HG03066 (cell line): ENCODE measurements around the gene EHD2.
A peak's percentile ranks its signal among the peaks of the same experiment; 100 is the strongest.
"Not testable (repeated sequence)": the region's sequence is repeated elsewhere in the genome, so short reads cannot be mapped to it uniquely, and the experiment has no call there.

Experiments
- ATAC-seq: cut with Tn5 transposase; IDR thresholded peaks from one replicate; pipeline ENCODE4 v1.9.1; 2021; ENCODE audit warnings: low read depth; ENCODE audit not compliant: unreplicated experiment

Gene EHD2

DNA sequence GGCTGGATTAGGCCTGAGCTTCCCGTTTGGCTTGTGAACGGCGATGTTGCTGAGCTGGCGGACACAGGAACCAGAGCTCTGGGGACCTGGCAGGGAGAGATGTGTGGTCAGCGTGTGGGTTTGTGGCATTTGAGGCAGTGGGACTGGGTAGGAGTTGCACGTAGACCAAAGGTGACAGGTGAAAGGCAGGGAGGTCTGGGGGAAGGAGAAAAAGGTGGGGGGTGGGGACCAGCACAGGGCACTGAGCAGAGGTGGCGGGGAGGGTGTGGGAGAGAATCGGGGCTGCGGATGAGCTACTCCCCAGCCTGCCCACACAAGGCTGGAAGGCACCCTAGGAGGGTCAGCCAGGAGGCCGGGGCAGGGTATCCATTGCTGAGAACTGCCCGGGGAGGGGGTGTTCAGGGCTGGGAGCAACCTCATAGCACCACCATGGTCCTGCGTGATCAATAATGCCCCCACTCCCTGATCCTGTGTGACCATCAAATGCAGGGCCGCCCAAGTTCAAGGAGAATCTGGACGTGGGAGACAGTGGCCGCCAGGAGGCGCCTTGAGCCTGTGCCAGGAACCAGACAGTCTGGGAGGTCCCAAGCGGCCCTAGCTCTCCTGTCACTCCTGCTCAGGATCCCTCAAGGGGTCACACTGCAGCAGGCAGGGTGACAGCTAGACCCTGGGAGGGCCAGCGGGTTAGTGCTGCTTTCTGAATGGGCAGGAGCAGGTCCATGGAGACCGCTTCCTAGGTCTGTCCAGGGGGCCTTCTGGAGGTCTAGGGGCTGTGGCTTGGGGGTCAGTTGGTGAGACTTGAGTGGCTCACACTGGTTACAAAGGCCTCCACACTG is 52.5 kb downstream of the EHD2 start:
- no peak for ATAC-seq

GRCh38 chr19:47766359-47766620 is 53.1 kb downstream of the EHD2 start:
- no peak for ATAC-seq

DNA sequence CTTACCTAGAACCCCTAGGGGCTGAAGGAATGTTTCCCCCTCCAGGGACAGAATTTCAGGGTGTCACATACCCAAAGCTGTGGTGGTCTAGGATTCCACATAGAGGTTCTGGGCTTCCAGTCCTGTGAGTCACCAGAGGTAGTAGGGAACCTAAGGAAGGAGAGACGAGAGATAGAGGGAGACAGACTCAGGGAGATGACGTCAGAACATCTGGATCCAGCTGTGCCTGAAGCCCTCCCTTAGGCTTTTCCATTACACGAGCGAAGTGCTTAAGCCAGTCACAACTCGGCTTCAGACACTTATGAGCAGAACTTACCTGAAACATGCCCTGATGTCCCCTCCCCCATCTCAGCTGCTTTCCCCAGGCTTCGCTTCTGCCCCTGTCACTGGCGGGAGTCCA is 53.4 kb downstream of the EHD2 start:
- no peak for ATAC-seq

DNA sequence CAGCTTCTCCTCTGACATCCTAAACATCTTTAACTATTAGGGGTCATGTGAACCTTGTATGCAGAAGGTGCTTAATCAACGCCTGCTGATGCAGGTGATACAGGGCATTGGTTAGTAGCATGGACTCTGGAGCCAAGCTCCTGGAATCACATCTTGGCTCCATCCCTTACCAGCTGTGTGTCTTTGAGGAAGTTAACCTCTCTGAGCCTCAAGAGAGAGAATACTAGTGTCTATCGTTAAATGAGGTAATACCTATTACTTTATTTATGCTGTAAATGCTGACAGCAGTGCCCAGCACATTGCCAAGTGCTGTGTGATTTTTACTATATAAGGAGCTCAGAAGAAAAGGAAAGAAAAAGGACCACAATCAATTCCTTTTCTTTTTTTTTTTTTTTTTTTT is 54.1 kb downstream of the EHD2 start:
- no peak for ATAC-seq

- ATAC-seq: no peak
Observed at GRCh38 chr19:47768604-47769003, 55.4 kb downstream of the EHD2 start.

DNA sequence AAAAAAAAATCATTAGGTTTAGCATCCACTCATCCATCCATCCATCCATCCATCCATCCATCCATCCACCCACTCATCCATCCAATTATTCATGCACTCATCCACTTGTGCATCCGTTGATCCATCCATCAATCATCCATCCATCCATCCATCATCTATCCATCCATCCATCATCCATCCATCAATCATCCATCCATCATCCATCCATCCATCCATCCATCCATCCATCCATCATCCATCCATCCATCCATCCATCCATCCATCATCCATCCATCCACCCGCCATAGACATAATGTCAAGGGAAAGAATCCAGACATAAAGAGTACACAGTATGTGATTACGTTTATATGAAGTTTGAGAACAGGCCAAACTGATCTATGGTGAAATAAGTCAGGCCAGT is 56.3 kb downstream of the EHD2 start:
- ATAC-seq: no peak

DNA sequence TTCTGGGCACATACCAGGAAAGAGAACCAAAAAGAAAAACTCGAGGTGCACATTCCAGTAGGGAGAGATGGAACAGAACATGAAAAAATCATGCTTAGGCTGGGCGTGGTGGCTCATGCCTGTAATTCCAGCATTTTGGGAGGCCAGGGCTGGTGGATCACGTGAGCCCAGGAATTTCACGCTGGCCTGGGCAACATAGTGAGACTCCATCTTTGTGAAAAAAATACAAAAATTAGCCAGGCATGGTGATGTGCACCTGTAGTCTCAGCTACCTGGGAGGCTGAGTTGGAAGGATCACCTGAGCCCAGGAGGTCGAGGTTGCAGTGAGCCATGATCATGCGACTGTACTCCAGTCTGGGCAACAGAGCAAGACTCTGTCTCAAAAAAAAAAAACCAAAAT is 58.1 kb downstream of the EHD2 start:
- not testable (repeated sequence) for ATAC-seq

- no peak for ATAC-seq
Observed at GRCh38 chr19:47776568-47776967, 63.3 kb downstream of the EHD2 start.

GRCh38 chr19:47777245-47778048 is 64.2 kb downstream of the EHD2 start:
- not testable (repeated sequence) for ATAC-seq

- peak; percentile 71 for ATAC-seq
Observed at GRCh38 chr19:47778049-47778953, 65.1 kb downstream of the EHD2 start, which contains the start of gene SELENOW. Gene SELENOW (plus strand): TSS chr19:47778703. CDS start chr19:47778786, 83 bp downstream.

DNA sequence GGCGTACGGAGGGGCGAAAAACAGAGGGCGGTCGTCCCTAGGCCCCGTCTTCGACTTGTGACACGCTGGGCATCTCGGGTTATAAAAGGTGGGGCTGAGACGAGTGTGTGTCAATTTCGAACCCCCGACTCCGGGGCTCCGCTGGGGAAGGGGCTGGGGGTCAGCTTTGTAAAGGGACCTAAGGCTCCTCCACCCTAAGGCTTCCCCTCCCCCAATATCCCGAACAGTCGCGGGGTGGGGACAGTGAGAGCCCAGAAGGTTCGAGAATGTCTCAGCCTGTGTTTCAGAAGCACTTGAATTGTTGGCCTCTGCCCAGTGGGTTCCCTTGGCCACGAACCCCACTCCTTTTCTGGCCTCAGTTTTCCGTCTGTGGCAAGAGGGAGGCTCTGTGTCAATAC is 65.7 kb downstream of the EHD2 start:
- no peak for ATAC-seq

DNA sequence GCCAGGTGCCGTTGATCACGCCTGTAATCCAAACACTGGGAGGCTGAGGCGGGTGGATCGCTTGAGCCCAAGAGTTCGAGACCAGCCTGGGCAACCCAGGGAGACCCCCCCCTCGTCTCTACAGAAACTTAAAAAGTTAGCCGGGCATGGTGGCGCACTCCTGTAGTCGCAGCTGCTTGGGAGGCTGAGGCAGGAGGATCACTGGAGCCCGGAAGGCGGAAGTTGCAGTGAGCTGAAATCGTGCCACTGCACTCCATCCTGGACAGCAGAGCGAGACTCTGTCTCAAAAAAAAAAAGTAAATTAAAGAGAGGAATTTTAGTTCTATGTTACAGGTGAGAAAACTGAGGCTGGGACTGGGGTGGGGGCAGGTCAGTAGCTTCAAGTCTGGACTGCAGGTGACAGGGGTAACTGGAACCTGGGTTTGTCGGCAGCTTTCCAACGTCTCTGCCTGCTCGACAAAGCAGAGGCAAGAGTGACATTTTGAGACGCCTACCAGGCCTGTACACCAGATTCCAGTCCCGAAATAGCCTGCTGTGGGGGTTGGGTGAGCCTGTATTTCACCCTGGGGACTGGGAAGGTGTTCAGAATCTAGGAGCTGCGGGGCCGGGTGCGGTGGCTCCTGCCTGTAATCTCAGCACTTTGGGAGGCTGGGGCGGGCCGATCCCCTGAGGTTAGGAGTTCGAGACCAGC is 66.4 kb downstream of the EHD2 start:
- ATAC-seq: no peak

DNA sequence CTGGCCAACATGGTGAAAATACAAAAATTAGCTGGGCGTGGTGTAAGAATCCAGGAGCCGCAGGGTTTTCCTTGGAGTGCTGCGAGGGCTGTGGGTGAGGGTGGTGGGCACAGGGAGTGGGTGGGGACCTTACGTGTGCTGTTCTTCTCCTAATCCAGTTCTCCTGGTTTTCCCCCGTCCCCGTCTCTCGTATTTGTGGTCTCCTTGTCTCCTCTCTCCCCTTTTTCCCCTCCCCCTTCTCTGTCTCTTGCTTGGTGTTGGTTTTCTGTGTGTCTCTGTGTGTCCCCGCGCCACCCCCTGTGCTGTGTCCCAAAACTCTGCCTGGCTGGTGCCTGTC is 67.0 kb downstream of the EHD2 start:
- no peak for ATAC-seq

DNA sequence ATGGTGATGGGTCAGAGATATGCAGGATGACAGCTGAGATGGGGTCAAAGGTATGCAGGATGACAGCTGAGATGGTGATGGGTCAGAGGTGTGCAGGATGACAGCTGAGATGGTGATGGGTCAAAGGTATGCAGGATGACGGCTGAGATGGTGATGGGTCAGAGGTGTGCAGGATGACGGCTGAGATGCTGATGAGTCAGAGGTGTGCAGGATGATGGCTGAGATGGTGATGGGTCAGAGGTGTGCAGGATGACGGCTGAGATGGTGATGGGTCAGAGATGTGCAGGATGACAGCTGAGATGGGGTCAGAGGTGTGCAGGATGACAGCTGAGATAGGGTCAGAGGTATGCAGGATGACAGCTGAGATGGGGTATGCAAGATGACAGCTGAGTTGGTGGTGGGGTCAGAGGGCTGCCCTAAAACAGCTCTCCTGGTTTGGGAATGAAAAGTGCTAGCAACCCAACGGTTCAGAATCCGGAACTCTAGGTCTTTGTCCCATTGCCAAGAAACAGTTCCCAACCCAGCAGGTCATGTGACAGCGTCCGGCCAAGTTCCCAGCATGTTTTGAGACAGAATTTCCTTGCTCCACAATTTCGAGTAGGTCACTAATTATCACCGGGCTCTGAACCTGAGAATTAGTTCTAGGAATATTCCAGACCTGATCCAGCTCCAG is 68.5 kb downstream of the EHD2 start:
- no peak for ATAC-seq

DNA sequence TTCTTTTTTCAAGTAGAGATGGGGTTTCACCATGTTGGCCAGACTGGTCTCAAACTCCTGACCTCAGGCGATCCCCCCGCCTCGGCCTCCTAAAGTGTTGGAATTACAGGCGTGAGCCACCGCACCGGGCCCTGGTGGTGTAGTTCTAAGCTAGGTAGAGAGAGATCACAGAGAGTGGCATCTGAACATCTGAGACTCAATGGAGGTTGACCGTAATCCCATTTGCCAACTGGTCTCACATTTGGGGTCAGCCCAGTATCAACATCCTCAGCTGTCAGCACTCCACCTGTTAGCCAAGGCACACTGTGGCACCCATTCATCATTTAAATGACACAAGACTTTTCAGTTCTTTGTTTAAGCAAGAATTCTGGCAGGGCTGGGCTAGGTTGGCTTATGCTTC is 73.3 kb downstream of the EHD2 start:
- ATAC-seq: no peak

- ATAC-seq: not testable (repeated sequence)
Observed at GRCh38 chr19:47787307-47787706, 74.1 kb downstream of the EHD2 start.

- ATAC-seq: not testable (repeated sequence)
Observed at GRCh38 chr19:47789811-47790210, 76.6 kb downstream of the EHD2 start.

- ATAC-seq: no peak
Observed at GRCh38 chr19:47790398-47790814, 77.2 kb downstream of the EHD2 start.

GRCh38 chr19:47792616-47793015 is 79.4 kb downstream of the EHD2 start:
- no peak for ATAC-seq
